HEK293 (cell line): ENCODE data around the gene ECE1.

Experiments
- CTCF ChIA-PET: fragments of 350-600 bp; formaldehyde crosslinking; extraction: SDS; loops from one replicate; lab custom pipeline; 2021; ENCODE audit warnings: antibody characterized with exemption; lab: Yijun Ruan, JAX
- POLR2A ChIA-PET: fragments of 300-600 bp; formaldehyde crosslinking; extraction: SDS; loops from one replicate; lab custom pipeline; 2020; ENCODE audit warnings: antibody characterized with exemption, inconsistent platforms; lab: Yijun Ruan, JAX
- H3K27ac ChIP-seq: fragments of 200-500 bp; sonication (Bioruptor generic); 2 replicates; pipeline ENCODE4 v1.5.1; 2014; ENCODE audit warnings: low read depth, low read length, control low read depth, inconsistent platforms; ENCODE audit errors: extremely low read depth
- H3K36me3 ChIP-seq, 2 experiments: fragments of 200-500 bp in 1 of 2; sonication (Bioruptor generic) in 1 of 2; 1 replicate in 1 of 2; 2 replicates in 1 of 2; pipeline ENCODE4 v1.5.1; 2014 to 2017; ENCODE audit warnings: inconsistent platforms in 2 of 2, low read length in 2 of 2; ENCODE audit not compliant: control insufficient read depth in 2 of 2, insufficient read depth in 1 of 2
- H3K4me1 ChIP-seq: fragments of 200-500 bp; sonication (Bioruptor generic); 2 replicates; pipeline ENCODE4 v1.5.1; 2014; ENCODE audit warnings: mild to moderate bottlenecking, low read length, inconsistent platforms; ENCODE audit not compliant: control insufficient read depth, insufficient read depth
- H3K4me3 ChIP-seq: 2 replicates; pipeline ENCODE4 v1.5.1; 2011; ENCODE audit warnings: low read depth, mild to moderate bottlenecking, control low read depth, low read length, moderate library complexity
- H3K9me3 ChIP-seq: fragments of 200-500 bp; sonication (Bioruptor generic); 2 replicates; pipeline ENCODE4 v1.5.1; 2014; ENCODE audit warnings: low read depth, low read length, inconsistent platforms; ENCODE audit not compliant: control insufficient read depth, insufficient read depth
- GFI1B ChIP-seq: fragments of 450-650 bp; formaldehyde crosslinking; IDR thresholded peaks from 2 replicates; pipeline ENCODE4 v1.5.1; 2016; ENCODE audit warnings: missing biosample characterization, missing genetic modification characterization
- GLIS1 ChIP-seq: fragments of 450-650 bp; formaldehyde crosslinking; IDR thresholded peaks from 2 replicates; pipeline ENCODE4 v1.5.1; 2016; ENCODE audit warnings: missing biosample characterization, missing genetic modification characterization
- GLIS2 ChIP-seq: fragments of 450-650 bp; formaldehyde crosslinking; IDR thresholded peaks from 2 replicates; pipeline ENCODE4 v1.5.1; 2016; ENCODE audit warnings: missing biosample characterization, missing genetic modification characterization
- PATZ1 ChIP-seq: fragments of 450-650 bp; formaldehyde crosslinking; IDR thresholded peaks from 2 replicates; pipeline ENCODE4 v1.5.1; 2016; ENCODE audit warnings: missing biosample characterization, missing genetic modification characterization
- PRDM10 ChIP-seq: fragments of 450-650 bp; formaldehyde crosslinking; IDR thresholded peaks from 2 replicates; pipeline ENCODE4 v1.5.1; 2016; ENCODE audit warnings: missing biosample characterization, missing genetic modification characterization
- SP3 ChIP-seq: fragments of 450-650 bp; formaldehyde crosslinking; IDR thresholded peaks from 2 replicates; pipeline ENCODE4 v1.5.1; 2016; ENCODE audit warnings: missing biosample characterization, missing genetic modification characterization
- ZBTB10 ChIP-seq: fragments of 450-650 bp; formaldehyde crosslinking; IDR thresholded peaks from 2 replicates; pipeline ENCODE4 v1.5.1; 2016; ENCODE audit warnings: missing biosample characterization, missing genetic modification characterization
- ZNF132 ChIP-seq: fragments of 450-650 bp; formaldehyde crosslinking; IDR thresholded peaks from 2 replicates; pipeline ENCODE4 v1.5.1; 2017; ENCODE audit warnings: missing biosample characterization, missing genetic modification characterization, borderline replicate concordance
- ZNF266 ChIP-seq: fragments of 450-650 bp; formaldehyde crosslinking; IDR thresholded peaks from 2 replicates; pipeline ENCODE4 v1.5.1; 2016; ENCODE audit warnings: missing biosample characterization, missing genetic modification characterization, low read depth
- ZNF335 ChIP-seq: fragments of 450-650 bp; formaldehyde crosslinking; conservative IDR thresholded peaks from 2 replicates; pipeline ENCODE4 v1.5.1; 2016; ENCODE audit warnings: missing biosample characterization, missing genetic modification characterization
- ZNF366 ChIP-seq: fragments of 450-650 bp; formaldehyde crosslinking; conservative IDR thresholded peaks from 2 replicates; pipeline ENCODE4 v1.5.1; 2016; ENCODE audit warnings: missing biosample characterization, missing genetic modification characterization
- ZNF37A ChIP-seq: fragments of 450-650 bp; IDR thresholded peaks from 2 replicates; pipeline ENCODE4 v1.5.1; 2018; ENCODE audit warnings: missing biosample characterization, missing genetic modification characterization
- ZNF510 ChIP-seq: fragments of 450-650 bp; formaldehyde crosslinking; IDR thresholded peaks from 2 replicates; pipeline ENCODE4 v1.5.1; 2018; ENCODE audit warnings: mild to moderate bottlenecking, missing genetic modification characterization, missing biosample characterization; ENCODE audit not compliant: insufficient replicate concordance
- ZNF544 ChIP-seq: fragments of 450-650 bp; formaldehyde crosslinking; IDR thresholded peaks from 2 replicates; pipeline ENCODE4 v1.5.0; 2017; ENCODE audit warnings: missing biosample characterization, missing genetic modification characterization
- ZNF571 ChIP-seq: fragments of 450-650 bp; formaldehyde crosslinking; IDR thresholded peaks from 2 replicates; pipeline ENCODE4 v1.5.0; 2017; ENCODE audit warnings: missing biosample characterization, missing genetic modification characterization
- ZNF776 ChIP-seq: fragments of 450-650 bp; formaldehyde crosslinking; IDR thresholded peaks from 2 replicates; pipeline ENCODE4 v1.5.0; 2017; ENCODE audit warnings: missing biosample characterization, missing genetic modification characterization, borderline replicate concordance
- ZNF792 ChIP-seq: fragments of 450-650 bp; formaldehyde crosslinking; IDR thresholded peaks from 2 replicates; pipeline ENCODE4 v1.5.1; 2016; ENCODE audit warnings: missing biosample characterization, missing genetic modification characterization
- TF ChIP-seq, protein P1 (sequence below): fragments of 450-650 bp; formaldehyde crosslinking; IDR thresholded peaks from 2 replicates; pipeline ENCODE4 v1.5.1; 2016; ENCODE audit warnings: missing biosample characterization, missing genetic modification characterization
- TF ChIP-seq, protein P2 (sequence below): fragments of 450-650 bp; formaldehyde crosslinking; IDR thresholded peaks from 2 replicates; pipeline ENCODE4 v1.5.1; 2016; ENCODE audit warnings: missing biosample characterization, missing genetic modification characterization

ECE1 gene

DNA sequence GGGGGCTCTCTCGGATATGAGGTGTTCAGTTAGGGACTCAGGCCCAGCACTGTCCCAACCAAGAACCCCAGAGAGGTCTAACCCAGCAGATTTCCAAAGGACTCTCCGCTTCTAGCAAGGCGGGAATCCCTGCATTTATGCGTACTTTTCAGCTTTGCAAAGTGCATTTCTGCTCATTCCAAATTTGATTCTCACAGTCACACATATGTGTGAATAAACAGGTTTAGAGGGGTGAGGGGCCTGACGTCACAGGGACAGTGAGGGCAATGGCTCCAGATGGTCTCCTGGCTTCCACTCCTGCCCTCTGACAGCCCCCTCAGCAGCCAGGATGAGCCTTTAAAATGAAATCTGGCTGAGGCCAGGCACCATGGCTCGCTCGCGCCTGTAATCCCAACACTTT is 921 bp upstream of the ECE1 start:
- Histone ChIP-seq H3K27ac (no peak overlapping the region), H3K36me3 (no peaks in the 10 kb centered on the region), H3K4me3 (no peak overlapping the region), H3K4me1 (peaks cover 5% of the 10 kb centered on the region; the same call in 1 of the 2 replicates), H3K9me3 (no peaks in the 10 kb centered on the region)
- ChIA-PET CTCF (interaction anchor here (1.2 to 4.1 kb wide), 2 partner anchors 20 to 77 kb away, joined by 8 to 33 read pairs; no protein-coding TSS in a partner anchor), POLR2A (no interaction called here)
- TF ChIP-seq ZNF366 (tag by site-specific recombination) (no peak), ZNF792 (tag by site-specific recombination) (no peak)

GRCh38 chr1:21290546-21290944 is 282 bp upstream of the ECE1 start:
- Histone ChIP-seq H3K4me3 (peak overlapping the region; percentile 70), H3K27ac (no peak overlapping the region; the same call in 1 of the 2 replicates), H3K36me3 (no peaks in the 10 kb centered on the region), H3K9me3 (no peaks in the 10 kb centered on the region), H3K4me1 (peaks cover 5% of the 10 kb centered on the region; the same call in 1 of the 2 replicates)
- TF ChIP-seq, protein P1, sequence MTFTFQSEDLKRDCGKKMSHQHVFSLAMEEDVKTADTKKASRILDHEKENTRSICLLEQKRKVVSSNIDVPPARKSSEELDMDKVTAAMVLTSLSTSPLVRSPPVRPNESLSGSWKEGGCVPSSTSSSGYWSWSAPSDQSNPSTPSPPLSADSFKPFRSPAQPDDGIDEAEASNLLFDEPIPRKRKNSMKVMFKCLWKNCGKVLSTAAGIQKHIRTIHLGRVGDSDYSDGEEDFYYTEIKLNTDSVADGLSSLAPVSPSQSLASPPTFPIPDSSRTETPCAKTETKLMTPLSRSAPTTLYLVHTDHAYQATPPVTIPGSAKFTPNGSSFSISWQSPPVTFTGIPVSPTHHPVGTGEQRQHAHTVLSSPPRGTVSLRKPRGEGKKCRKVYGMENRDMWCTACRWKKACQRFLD (tag by site-specific recombination): no peak
- TF ChIP-seq, protein P2, sequence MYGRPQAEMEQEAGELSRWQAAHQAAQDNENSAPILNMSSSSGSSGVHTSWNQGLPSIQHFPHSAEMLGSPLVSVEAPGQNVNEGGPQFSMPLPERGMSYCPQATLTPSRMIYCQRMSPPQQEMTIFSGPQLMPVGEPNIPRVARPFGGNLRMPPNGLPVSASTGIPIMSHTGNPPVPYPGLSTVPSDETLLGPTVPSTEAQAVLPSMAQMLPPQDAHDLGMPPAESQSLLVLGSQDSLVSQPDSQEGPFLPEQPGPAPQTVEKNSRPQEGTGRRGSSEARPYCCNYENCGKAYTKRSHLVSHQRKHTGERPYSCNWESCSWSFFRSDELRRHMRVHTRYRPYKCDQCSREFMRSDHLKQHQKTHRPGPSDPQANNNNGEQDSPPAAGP (tag by site-specific recombination): no peak
- TF ChIP-seq ZNF510 (tag by site-specific recombination): no peak
- peak; percentile 81 for TF ChIP-seq PRDM10 (tag by site-specific recombination)
- no peak for TF ChIP-seq ZNF37A (tag by site-specific recombination)
- 0 out of 2 replicates have a peak, but pooled peaks have one; percentile 4 for TF ChIP-seq GLIS1 (tag by site-specific recombination)
- no peak for TF ChIP-seq ZNF544
- TF ChIP-seq GLIS2 (tag by site-specific recombination): peak; percentile 10; the same call in 1 of the 2 replicates
- no peak for TF ChIP-seq SP3 (tag by site-specific recombination)
- peak; percentile 42 for TF ChIP-seq PATZ1 (tag by site-specific recombination)
- no peak for TF ChIP-seq ZNF571
- TF ChIP-seq ZBTB10: 0 out of 2 replicates have a peak, but pooled peaks have one; percentile 13
- TF ChIP-seq ZNF335 (tag by site-specific recombination): peak; percentile 65
- no peak for TF ChIP-seq ZNF266 (tag by site-specific recombination)
- no peak for TF ChIP-seq GFI1B
- no peak for TF ChIP-seq ZNF776 (tag by site-specific recombination)
- no peak for TF ChIP-seq ZNF132
- ChIA-PET POLR2A (no interaction called here), CTCF (interaction anchor here (1.2 to 4.1 kb wide), 2 partner anchors 20 to 78 kb away, joined by 8 to 33 read pairs; no protein-coding TSS in a partner anchor)
